ENCODE results near the gene TRIM73.
"Not testable (repeated sequence)": the region's sequence is repeated elsewhere in the genome, so short reads cannot be mapped to it uniquely, and the experiment has no call there.

GRCh38 chr7:75393194-75393593 is 2.2 kb upstream of the TRIM73 start:
- not testable (repeated sequence) for TF ChIP-seq CTCF (IDR thresholded peaks at IDR 0.05; ENCODE audit: borderline replicate concordance, extremely low read depth, low read length, poor library complexity, severe bottlenecking); EZH2 (IDR thresholded peaks at IDR 0.05; ENCODE audit: borderline replicate concordance, low read depth, low read length, severe bottlenecking)

Measured in DND-41 (cell line).